PFSK-1 (cell line): ENCODE results near the gene MYO3A.

ENCODE experiments used
- REST ChIP-seq, 2 experiments: IDR thresholded peaks; 2 replicates each; pipeline versions ENCODE4 v1.6.1 to v1.8.0; 2011 to 2012; ENCODE audit warnings: low read depth in 2 of 2, low read length in 2 of 2, control low read depth in 1 of 2, inconsistent platforms in 1 of 2, mild to moderate bottlenecking in 1 of 2, moderate library complexity in 1 of 2; ENCODE audit not compliant: insufficient read depth in 1 of 2
- SIN3A ChIP-seq: IDR thresholded peaks from 2 replicates; pipeline ENCODE4 v1.6.1; 2012; ENCODE audit warnings: mild to moderate bottlenecking, low read length, moderate library complexity, borderline replicate concordance; ENCODE audit not compliant: insufficient read depth

DNA sequence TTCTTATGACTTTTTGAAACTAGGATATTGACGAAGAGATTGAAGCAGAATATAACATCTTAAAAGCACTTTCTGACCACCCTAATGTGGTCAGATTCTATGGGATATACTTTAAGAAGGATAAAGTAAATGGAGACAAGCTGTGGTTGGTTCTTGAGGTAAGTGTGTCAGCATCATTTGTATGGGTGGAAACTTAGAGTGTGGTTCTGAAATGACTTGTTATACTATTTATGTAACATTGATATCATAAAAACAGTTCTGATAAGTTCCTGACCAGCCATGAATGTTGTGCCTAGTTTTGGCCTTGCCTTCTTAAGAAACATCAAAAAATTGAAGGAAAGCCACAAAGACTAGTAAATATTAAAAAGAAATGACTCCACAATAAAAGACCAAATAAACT, 20.8 kb downstream of the MYO3A start:
- no peak for TF ChIP-seq SIN3A
- TF ChIP-seq REST (IDR thresholded peaks at IDR 0.05; ENCODE audit: insufficient read depth in 1 of 2, low read depth in 2 of 2, low read length in 2 of 2): no peak
